Adipocyte (in vitro differentiated cells): Measurements from ENCODE around the gene HRCT1.

Experiments used
- DNase-seq: peaks from one replicate; pipeline ENCODE4 v3.0.0-alpha.2; 2015; ENCODE audit warnings: low read depth
- H3K27me3 ChIP-seq: replicated peaks from 2 replicates; pipeline ENCODE4 v1.7.0; 2013; ENCODE audit warnings: mild to moderate bottlenecking, low read length, moderate library complexity; ENCODE audit not compliant: control insufficient read depth, insufficient read depth
- H3K36me3 ChIP-seq: 2 replicates; pipeline ENCODE4 v1.7.0; 2013; ENCODE audit warnings: low read length, mild to moderate bottlenecking, moderate library complexity; ENCODE audit not compliant: control insufficient read depth, insufficient read depth, severe bottlenecking
- H3K4me1 ChIP-seq: 2 replicates; pipeline ENCODE4 v1.7.0; 2013; ENCODE audit warnings: mild to moderate bottlenecking, low read length, moderate library complexity; ENCODE audit not compliant: control insufficient read depth, insufficient read depth
- H3K4me3 ChIP-seq: 2 replicates; pipeline ENCODE4 v1.7.0; 2013; ENCODE audit warnings: mild to moderate bottlenecking, low read length, moderate library complexity
- H3K9ac ChIP-seq: 2 replicates; pipeline ENCODE4 v1.7.0; 2013; ENCODE audit warnings: mild to moderate bottlenecking, low read length, moderate library complexity
- H3K9me3 ChIP-seq: 2 replicates; pipeline ENCODE4 v1.7.0; 2013; ENCODE audit warnings: mild to moderate bottlenecking, low read length, moderate library complexity; ENCODE audit not compliant: control insufficient read depth

Gene HRCT1

GRCh38 chr9:35935755-35936509 is 29.9 kb downstream of the HRCT1 start:
- no peaks in the 10 kb centered on the region for H3K9me3 ChIP-seq
- DNase-seq, result peak; percentile 78
- peaks cover 21% of the 10 kb centered on the region for H3K4me1 ChIP-seq
- H3K27me3 ChIP-seq, result no peaks in the 10 kb centered on the region
- H3K36me3 ChIP-seq, result no peaks in the 10 kb centered on the region
- peak overlapping the region; percentile 50 for H3K9ac ChIP-seq
- no peak overlapping the region for H3K4me3 ChIP-seq

- Histone ChIP-seq H3K36me3 (no peaks in the 10 kb centered on the region), H3K4me1 (peaks cover 21% of the 10 kb centered on the region), H3K27me3 (no peaks in the 10 kb centered on the region), H3K9me3 (no peaks in the 10 kb centered on the region), H3K9ac (no peak overlapping the region), H3K4me3 (no peak overlapping the region)
- no peak for DNase-seq
Measured at GRCh38 chr9:35937227-35937626, 31.2 kb downstream of the HRCT1 start.

DNA sequence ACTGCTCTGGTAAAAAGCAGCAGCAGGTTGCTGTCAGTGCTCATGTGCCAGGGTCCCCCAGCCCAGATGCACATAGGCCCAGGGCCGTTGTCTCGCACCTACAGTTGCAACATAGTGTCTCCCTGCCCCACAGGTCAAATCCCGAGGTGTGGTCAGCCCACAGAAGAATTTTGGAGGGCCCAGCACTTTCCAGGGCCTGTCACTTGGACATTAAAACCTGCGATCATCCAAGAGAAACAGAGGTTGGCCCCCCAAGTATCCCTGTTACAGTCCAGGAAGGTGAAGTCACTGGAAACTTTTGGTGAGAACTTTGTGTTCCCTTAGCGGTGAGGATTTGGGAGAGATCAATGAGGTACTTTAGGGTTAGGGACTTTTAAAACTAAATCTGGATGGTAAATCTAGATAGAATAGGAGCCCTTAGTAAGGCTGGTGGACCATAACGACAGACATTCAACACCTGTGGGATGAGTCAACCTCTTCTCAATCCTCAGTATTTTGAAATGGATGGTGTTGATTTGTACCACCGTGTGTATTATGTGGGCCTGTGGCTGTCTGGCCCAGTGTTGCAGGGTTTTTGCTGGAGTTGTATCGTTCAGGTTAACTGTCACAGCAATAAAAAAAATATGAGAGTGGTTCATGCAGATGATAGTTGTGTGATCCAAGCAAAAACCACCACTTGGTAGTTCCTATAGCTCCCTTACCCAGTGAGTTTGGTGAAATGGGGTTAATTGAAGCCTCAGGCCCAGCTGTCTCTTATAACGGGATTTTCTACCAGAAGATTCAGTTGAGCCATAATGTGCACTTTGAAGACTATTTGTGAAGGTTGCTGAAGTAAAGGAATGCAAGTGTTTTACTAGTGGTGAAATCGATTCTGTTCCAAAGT is 32.7 kb downstream of the HRCT1 start:
- H3K9me3 ChIP-seq, result no peaks in the 10 kb centered on the region
- no peaks in the 10 kb centered on the region for H3K36me3 ChIP-seq
- H3K9ac ChIP-seq, result no peak overlapping the region
- H3K4me3 ChIP-seq, result no peak overlapping the region
- peaks cover 16% of the 10 kb centered on the region for H3K4me1 ChIP-seq
- H3K27me3 ChIP-seq, result no peaks in the 10 kb centered on the region
- DNase-seq, result no peak

DNA sequence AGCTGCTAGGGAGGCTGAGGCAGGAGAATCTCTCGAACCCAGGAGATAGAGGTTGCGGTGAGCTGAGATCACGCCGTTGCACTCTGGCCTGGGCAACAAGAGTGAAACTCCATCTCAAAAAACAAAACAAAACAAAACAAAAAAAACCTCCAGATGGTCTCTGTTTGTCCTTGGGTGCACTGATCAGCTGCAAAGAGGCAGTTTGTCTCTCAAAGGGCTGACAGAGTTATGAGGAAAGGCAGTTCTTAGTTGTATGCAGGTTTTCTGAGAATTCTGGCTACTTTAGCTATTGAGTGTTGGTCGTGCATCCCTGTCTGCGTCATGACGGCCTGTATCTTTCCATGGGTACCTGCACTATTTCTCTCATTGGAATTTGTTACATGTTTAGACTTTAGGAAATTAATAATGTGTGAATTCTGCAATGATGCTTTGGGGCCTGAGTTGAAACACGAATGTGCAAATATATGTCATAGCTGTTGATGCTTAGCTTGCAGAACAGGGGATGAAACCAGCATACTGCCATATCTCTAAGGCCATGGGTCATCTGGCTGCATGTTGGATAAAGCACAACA is 33.8 kb downstream of the HRCT1 start:
- Histone ChIP-seq H3K4me3 (no peak overlapping the region), H3K9me3 (no peaks in the 10 kb centered on the region), H3K4me1 (peaks cover 13% of the 10 kb centered on the region), H3K9ac (no peak overlapping the region), H3K36me3 (no peaks in the 10 kb centered on the region), H3K27me3 (no peaks in the 10 kb centered on the region)
- no peak for DNase-seq

GRCh38 chr9:35940458-35941407 is 34.7 kb downstream of the HRCT1 start:
- H3K36me3 ChIP-seq, result no peaks in the 10 kb centered on the region

DNA sequence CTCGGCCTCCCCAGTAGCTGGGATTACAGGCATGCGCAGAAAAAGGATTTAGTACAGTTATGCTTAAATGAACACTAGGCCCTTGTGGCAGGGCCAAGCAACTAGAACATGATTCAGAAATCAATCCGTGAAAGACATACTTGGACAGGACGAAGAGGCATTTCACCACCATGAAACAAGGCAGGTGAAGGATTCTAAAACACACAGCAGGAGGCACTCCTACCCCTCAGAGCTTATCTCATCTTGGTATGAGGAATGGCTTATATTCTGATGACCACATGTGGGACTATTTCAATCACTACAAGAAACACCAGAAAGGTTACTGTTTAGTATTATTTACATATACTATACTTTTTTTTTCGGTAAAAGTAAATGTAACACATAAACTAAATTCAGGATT is 36.3 kb downstream of the HRCT1 start:
- Histone ChIP-seq H3K4me3 (no peak overlapping the region), H3K9ac (no peak overlapping the region), H3K36me3 (no peaks in the 10 kb centered on the region), H3K27me3 (no peaks in the 10 kb centered on the region), H3K9me3 (no peaks in the 10 kb centered on the region), H3K4me1 (peaks cover 6% of the 10 kb centered on the region)
- DNase-seq, result no peak

More at GRCh38 chr9:35940458-35941407, 34.7 kb downstream of the HRCT1 start:
- Histone ChIP-seq H3K27me3 (no peaks in the 10 kb centered on the region), H3K4me3 (no peak overlapping the region), H3K9me3 (no peaks in the 10 kb centered on the region), H3K9ac (no peak overlapping the region), H3K4me1 (peaks cover 16% of the 10 kb centered on the region)
- no peak for DNase-seq

DNA sequence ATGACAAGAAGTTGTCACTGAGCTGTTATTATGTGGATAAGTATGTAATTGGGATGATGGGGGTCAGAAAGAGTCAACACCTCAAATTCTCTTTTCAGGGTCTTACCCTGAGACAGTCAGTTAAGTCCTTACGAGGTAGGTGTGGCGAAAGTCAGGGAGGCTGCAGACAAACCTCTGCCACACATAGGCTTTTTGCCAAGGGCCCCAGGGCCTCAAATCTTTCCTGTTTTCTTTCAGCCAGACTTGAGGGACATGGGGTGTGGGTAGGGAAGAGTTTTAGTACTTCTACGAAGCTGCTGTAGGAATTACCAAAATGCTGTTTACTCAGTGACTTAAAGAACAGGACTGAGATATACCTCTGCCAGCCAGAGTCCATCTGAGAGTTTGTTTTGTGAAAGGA is 38.2 kb downstream of the HRCT1 start:
- Histone ChIP-seq H3K9ac (no peak overlapping the region), H3K36me3 (no peaks in the 10 kb centered on the region), H3K4me1 (peaks cover 6% of the 10 kb centered on the region), H3K4me3 (no peak overlapping the region), H3K27me3 (no peaks in the 10 kb centered on the region), H3K9me3 (no peaks in the 10 kb centered on the region)
- DNase-seq, result no peak

DNA sequence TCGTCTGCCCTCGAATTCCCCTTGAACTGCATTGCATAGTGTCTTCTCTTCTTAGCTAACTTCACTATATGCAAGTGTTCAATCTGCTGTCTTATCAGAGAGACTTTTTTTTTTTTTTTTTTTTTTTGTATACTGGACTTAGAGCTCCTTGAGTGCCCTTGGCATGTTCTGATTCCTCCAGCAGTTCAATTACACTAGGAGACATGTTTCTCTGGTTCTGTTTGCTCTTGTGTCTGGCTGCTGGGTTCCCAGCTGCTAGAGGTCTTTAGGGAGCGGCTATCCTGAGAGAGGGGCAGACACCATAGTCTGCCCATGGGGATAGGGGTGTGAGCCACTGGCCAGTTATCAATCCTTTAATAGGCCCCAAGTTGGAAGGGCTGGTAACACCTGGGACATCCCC is 38.8 kb downstream of the HRCT1 start:
- DNase-seq, result no peak
- no peaks in the 10 kb centered on the region for H3K27me3 ChIP-seq
- H3K4me3 ChIP-seq, result no peak overlapping the region
- H3K36me3 ChIP-seq, result no peaks in the 10 kb centered on the region
- peaks cover 6% of the 10 kb centered on the region for H3K4me1 ChIP-seq
- H3K9ac ChIP-seq, result no peak overlapping the region
- H3K9me3 ChIP-seq, result no peaks in the 10 kb centered on the region

- H3K4me3 ChIP-seq, result peak overlapping the region; percentile 71
Measured at GRCh38 chr9:35945341-35946018, 39.5 kb downstream of the HRCT1 start.

GRCh38 chr9:35948451-35948850 is 42.4 kb downstream of the HRCT1 start:
- H3K4me1 ChIP-seq, result peaks cover 15% of the 10 kb centered on the region

More at GRCh38 chr9:35945341-35946018, 39.5 kb downstream of the HRCT1 start:
- no peaks in the 10 kb centered on the region for H3K27me3 ChIP-seq
- H3K9ac ChIP-seq, result peak overlapping the region; percentile 43
- H3K9me3 ChIP-seq, result no peaks in the 10 kb centered on the region
- H3K4me1 ChIP-seq, result peaks cover 6% of the 10 kb centered on the region
- no peaks in the 10 kb centered on the region for H3K36me3 ChIP-seq
- DNase-seq, result peak; percentile 93

More at GRCh38 chr9:35948451-35948850, 42.4 kb downstream of the HRCT1 start:
- DNase-seq, result no peak
- no peak overlapping the region for H3K4me3 ChIP-seq
- no peaks in the 10 kb centered on the region for H3K27me3 ChIP-seq
- H3K9me3 ChIP-seq, result no peaks in the 10 kb centered on the region
- no peak overlapping the region for H3K9ac ChIP-seq
- no peaks in the 10 kb centered on the region for H3K36me3 ChIP-seq
